Stimulated activated CD4-positive, alpha-beta T cell treated with anti-CD3 and anti-CD28 coated beads, Interleukin-1b, Interleukin-23, amount 100 ng/mL, for 24 hours (primary cell): ENCODE measurements around the gene PRAMEF7.
"Not testable (repeated sequence)": the region's sequence is repeated elsewhere in the genome, so short reads cannot be mapped to it uniquely, and the experiment has no call there.

ENCODE experiments used
- DNase-seq, 4 experiments: peaks; one replicate each; pipeline ENCODE4 v3.0.0-alpha.2; 2020; ENCODE audit warnings: low read depth in 4 of 4, low spot score in 1 of 4

The PRAMEF7 gene

GRCh38 chr1:12916310-12916709 lies at the start of gene PRAMEF7:
PRAMEF7 (plus strand) TSS chr1:12916610; CDS start chr1:12917693, 1,083 bp downstream.
- DNase-seq: not testable (repeated sequence)

DNA sequence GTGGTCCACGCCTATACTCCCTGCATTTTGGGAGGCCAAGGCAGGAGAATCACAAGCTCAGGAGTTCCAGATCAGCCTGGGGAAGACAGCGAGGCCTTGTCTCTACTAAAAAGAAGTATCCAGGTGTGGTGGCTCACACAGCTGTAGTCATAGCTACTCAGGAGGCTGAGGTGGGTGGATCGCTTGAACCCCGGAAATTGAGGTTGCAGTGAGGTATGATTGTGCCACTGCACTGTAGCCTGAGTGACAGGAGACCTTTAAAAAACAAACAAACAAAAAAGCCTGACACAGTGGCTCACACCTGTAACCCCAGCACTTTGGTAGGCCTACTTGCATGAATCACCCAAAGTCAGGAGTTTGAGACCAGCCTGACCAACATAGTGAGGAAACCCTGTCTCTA lies 38.0 kb upstream of the PRAMEF7 start:
- not testable (repeated sequence) for DNase-seq

DNA sequence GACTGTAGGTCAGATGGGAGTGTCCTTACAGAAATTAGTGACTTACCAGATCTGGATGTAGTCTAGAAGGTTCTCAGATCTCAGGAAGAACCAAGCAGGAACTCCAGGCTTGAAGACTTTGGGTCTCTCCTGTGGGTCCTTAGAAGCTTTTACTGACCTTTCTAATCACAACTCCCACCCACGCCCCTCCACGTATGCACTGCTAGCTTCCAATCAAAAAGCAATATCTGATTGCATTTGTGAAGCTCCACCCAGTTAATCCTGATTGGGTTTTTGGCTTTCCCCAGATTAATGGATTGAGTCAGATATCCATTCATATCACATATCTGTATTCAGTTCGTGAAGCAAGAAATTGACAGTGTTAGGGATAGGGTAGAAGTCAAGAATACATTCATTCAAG lies 30.3 kb upstream of the PRAMEF7 start, which contains the start of gene PRAMEF4:
PRAMEF4 (minus strand) TSS at position 101 of the 400 bp plus-strand sequence. CDS start 2,807 bp downstream, outside the sequence.
- not testable (repeated sequence) for DNase-seq

- DNase-seq: not testable (repeated sequence)
Measured at GRCh38 chr1:12898170-12898569, 18.2 kb upstream of the PRAMEF7 start, which contains the start of gene PRAMEF10. PRAMEF10 (minus strand) TSS chr1:12898270; CDS start chr1:12895847, 2,423 bp downstream.

DNA sequence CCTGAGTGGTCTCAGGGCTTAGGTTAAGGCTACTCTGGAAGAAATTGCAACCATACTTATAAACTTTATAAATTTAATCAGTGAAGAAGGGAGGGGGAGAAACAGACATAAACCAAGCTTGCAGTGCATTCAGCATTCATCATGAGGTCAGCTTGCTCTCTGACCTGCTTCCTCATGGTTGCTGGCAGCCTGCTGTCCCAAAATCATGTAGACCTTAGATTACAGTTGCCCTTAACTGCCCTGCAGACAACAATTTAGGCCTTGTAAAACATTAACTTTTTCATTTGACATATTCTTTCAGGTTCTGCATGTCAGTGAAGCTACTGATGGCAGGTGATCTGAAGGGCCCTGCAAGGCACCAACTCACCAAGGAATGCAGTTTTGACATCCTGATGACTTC lies 17.2 kb upstream of the PRAMEF7 start:
- not testable (repeated sequence) for DNase-seq

DNA sequence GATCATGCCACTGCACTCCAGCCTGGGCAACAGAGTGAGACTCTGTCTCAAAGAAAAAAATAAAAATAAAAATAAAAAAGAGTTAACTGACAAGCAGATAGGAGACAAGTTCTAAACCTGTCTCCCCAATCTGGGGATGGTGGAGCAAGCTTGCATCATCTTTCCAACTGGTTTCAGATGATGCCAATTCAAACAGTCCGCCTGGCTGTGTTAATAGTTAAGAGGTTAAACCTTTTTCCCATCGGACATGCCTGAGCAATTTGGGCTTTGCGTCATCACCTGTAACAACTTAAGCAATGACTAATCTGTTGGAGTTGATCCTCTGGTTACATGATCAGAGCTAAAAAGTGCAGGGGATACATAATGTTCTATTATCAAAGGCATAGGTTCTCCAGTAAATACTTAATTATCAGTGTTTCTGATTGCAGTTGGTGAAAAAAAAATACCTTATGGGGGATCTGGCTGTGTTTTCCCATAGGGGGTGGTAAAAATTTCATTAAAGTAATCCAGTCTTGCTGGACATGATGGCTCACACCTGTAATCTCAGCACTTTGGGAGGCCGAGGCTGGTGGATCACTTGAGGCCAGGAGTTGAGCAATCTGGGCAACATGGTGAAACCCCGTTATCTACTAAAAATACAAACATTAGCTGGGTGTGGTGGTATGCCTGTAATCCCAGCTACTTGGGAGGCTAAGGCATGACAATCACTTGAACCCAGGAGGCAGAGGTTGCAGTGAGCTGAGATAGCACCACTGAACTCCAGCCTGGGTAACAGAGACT lies 12.4 kb upstream of the PRAMEF7 start:
- not testable (repeated sequence) for DNase-seq

DNA sequence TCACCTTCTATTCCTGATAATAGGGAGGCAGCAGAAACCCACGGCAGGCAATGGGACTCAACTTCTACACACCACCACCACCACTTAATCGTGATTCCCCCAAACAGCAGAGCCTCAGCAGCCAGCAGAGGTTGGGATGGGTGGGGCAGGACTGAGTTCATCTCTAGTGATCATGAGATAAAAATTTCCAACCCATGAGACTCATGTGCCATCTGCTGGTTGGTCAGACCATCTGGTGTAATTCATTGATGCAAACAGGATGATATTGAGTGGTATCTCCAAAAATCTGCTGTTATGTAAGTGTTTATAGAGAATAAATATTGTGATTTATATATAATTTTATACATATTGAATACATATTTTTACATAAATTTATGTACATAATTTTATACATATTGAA lies 5.3 kb downstream of the PRAMEF7 start:
- not testable (repeated sequence) for DNase-seq

DNA sequence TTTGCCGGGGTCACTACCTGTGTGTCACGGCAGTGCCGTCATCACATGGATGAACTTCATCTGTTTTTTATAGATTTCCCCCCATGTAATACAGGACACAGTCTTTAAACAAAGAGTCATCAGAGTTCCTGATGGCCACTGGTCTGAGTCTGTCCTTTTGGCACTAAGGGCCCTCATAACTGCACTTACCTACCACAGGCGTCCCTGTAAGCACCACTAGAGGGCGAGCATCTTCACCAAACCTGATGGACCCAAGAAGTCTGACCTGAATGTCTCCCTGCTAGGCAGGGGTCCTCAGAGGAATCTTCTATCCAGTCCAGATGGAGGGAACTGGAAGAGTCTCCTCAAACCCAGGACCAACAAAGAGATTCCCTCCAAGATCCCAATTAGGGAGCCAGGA lies 8.0 kb downstream of the PRAMEF7 start:
- DNase-seq: not testable (repeated sequence)

- not testable (repeated sequence) for DNase-seq
Measured at GRCh38 chr1:12947480-12947879, 31.1 kb downstream of the PRAMEF7 start, which contains the start of gene PRAMEF6. PRAMEF6 (minus strand) TSS chr1:12947580; CDS start chr1:12942518, 5,062 bp downstream.
